OCI-LY7 (cell line): ENCODE measurements around the gene UGCG. TPM values are rescaled to one million over a fixed set of nuclear protein-coding genes. Genes with fewer than 3 reads are reported as not detected.

ENCODE experiments used
- BruUV-seq: library from RNA; stranded (reverse); fragments of 400-500 nt; replicated peaks from 2 replicates; lab custom pipeline; 2021; lab: Mats Ljungman, UMichigan
- CTCF ChIA-PET: fragments of 300-600 bp; sonication (Branson Sonifier 250); formaldehyde crosslinking; loops from one replicate; lab custom pipeline; 2022; ENCODE audit warnings: antibody characterized with exemption; ENCODE audit not compliant: unreplicated experiment; lab: Charles Lee
- POLR2A ChIA-PET: fragments of 300-600 bp; sonication (Branson Sonifier 250); formaldehyde crosslinking; loops from one replicate; lab custom pipeline; 2022; ENCODE audit warnings: antibody characterized with exemption; lab: Charles Lee
- DNase-seq: peaks from one replicate; pipeline ENCODE4 v3.0.0-alpha.2; 2015; ENCODE audit warnings: low spot score
- H2AFZ ChIP-seq: fragments of 200-600 bp; sonication (generic), shearing (Covaris generic); 2 replicates; pipeline ENCODE4 v1.6.1; 2014; ENCODE audit warnings: mild to moderate bottlenecking, antibody characterized with exemption, low read length, moderate library complexity
- H3K27ac ChIP-seq: fragments of 200-600 bp; sonication (generic); 2 replicates; pipeline ENCODE4 v1.5.1; 2014; ENCODE audit warnings: mixed run types, low read depth, mild to moderate bottlenecking, moderate library complexity, low read length, inconsistent platforms; ENCODE audit not compliant: poor library complexity, severe bottlenecking
- H3K36me3 ChIP-seq: fragments of 200-600 bp; sonication (generic); 2 replicates; pipeline ENCODE4 v1.6.1; 2014; ENCODE audit warnings: mild to moderate bottlenecking, antibody characterized with exemption, low read length, moderate library complexity, mixed read lengths; ENCODE audit not compliant: insufficient read depth
- H3K4me1 ChIP-seq: fragments of 200-600 bp; sonication (generic); 2 replicates; pipeline ENCODE4 v1.5.1; 2014; ENCODE audit warnings: mild to moderate bottlenecking, low read length; ENCODE audit not compliant: insufficient read depth, poor library complexity, severe bottlenecking
- H3K4me2 ChIP-seq: fragments of 200-600 bp; sonication (generic); 2 replicates; pipeline ENCODE4 v1.6.1; 2014; ENCODE audit warnings: mild to moderate bottlenecking, low read length
- H3K4me3 ChIP-seq: fragments of 200-600 bp; sonication (generic); 2 replicates; pipeline ENCODE4 v1.5.1; 2014; ENCODE audit warnings: mild to moderate bottlenecking, low read depth, low read length; ENCODE audit not compliant: poor library complexity, severe bottlenecking
- H3K79me2 ChIP-seq: fragments of 200-600 bp; sonication (generic); 2 replicates; pipeline ENCODE4 v1.6.1; 2016; ENCODE audit warnings: low read depth, mild to moderate bottlenecking, low read length, moderate library complexity, mixed read lengths; ENCODE audit not compliant: insufficient read depth
- H3K9me2 ChIP-seq: fragments of 200-600 bp; sonication (generic); 2 replicates; pipeline ENCODE4 v1.6.1; 2016; ENCODE audit warnings: mild to moderate bottlenecking, low read length, mixed read lengths; ENCODE audit not compliant: insufficient read depth
- H3K9me3 ChIP-seq: fragments of 200-600 bp; sonication (generic); 2 replicates; pipeline ENCODE4 v1.6.1; 2014; ENCODE audit warnings: mild to moderate bottlenecking, mixed run types, low read length, mixed read lengths
- H4K20me1 ChIP-seq: fragments of 200-600 bp; sonication (generic); 2 replicates; pipeline ENCODE4 v1.6.1; 2014; ENCODE audit warnings: mild to moderate bottlenecking, antibody characterized with exemption, low read length, moderate library complexity, mixed read lengths; ENCODE audit not compliant: insufficient read depth
- EZH2phosphoT487 ChIP-seq: fragments of 200-600 bp; sonication (generic); IDR thresholded peaks from 2 replicates; pipeline ENCODE4 v1.6.1; 2018; ENCODE audit warnings: low read depth, borderline replicate concordance, mild to moderate bottlenecking, mixed run types, antibody characterized with exemption, low read length, moderate library complexity, mixed read lengths
- intact Hi-C: fragments of 100-400 bp; cut with micrococcal nuclease; formaldehyde crosslinking; loops from one replicate; pipeline ENCODE4 v1.10.0; 2022; ENCODE audit not compliant: unreplicated experiment
- total RNA-seq, 2 experiments: library from RNA; depleted of rRNA in 1 of 2; stranded (reverse); fragments of >200 nt in 1 of 2; shearing (Covaris generic) in 1 of 2; gene quantifications; 2 replicates each; pipeline ENCODE4 v1.2.3, GENCODE V29; 2014 to 2022
- TF ChIP-seq, protein P1 (sequence below): fragments of 200-600 bp; sonication (generic); conservative IDR thresholded peaks from 2 replicates; pipeline ENCODE4 v1.5.1; 2014; ENCODE audit warnings: mild to moderate bottlenecking, antibody characterized with exemption, low read length, moderate library complexity, mixed read lengths

Gene UGCG
- total RNA-seq, 2 experiments from 2014 or later, result 12.9 to 14.7 TPM

GRCh38 chr9:111866976-111867375, 29.6 kb upstream of the UGCG start:
- TF ChIP-seq, protein P1, sequence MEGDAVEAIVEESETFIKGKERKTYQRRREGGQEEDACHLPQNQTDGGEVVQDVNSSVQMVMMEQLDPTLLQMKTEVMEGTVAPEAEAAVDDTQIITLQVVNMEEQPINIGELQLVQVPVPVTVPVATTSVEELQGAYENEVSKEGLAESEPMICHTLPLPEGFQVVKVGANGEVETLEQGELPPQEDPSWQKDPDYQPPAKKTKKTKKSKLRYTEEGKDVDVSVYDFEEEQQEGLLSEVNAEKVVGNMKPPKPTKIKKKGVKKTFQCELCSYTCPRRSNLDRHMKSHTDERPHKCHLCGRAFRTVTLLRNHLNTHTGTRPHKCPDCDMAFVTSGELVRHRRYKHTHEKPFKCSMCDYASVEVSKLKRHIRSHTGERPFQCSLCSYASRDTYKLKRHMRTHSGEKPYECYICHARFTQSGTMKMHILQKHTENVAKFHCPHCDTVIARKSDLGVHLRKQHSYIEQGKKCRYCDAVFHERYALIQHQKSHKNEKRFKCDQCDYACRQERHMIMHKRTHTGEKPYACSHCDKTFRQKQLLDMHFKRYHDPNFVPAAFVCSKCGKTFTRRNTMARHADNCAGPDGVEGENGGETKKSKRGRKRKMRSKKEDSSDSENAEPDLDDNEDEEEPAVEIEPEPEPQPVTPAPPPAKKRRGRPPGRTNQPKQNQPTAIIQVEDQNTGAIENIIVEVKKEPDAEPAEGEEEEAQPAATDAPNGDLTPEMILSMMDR, result no peak
- TF ChIP-seq EZH2phosphoT487, result no peak
- POLR2A ChIA-PET, result interaction anchor here (0.6 kb wide), 1 partner anchor 26 kb away, joined by 4 read pairs; no protein-coding TSS in a partner anchor
- H3K36me3 ChIP-seq, result no peaks in the 10 kb centered on the region
- CTCF ChIA-PET, result no interaction called here
- no peaks in the 10 kb centered on the region for H3K79me2 ChIP-seq
- H4K20me1 ChIP-seq, result no peaks in the 10 kb centered on the region
- H2AFZ ChIP-seq, result no peak overlapping the region
- intact Hi-C loops, result no loop called here
- H3K4me2 ChIP-seq, result no peak overlapping the region
- BruUV-seq, result no TSS peak
- no peak overlapping the region for H3K4me3 ChIP-seq
- H3K27ac ChIP-seq, result no peak overlapping the region
- H3K9me2 ChIP-seq, result no peaks in the 10 kb centered on the region
- no peak for DNase-seq
- no peaks in the 10 kb centered on the region for H3K4me1 ChIP-seq
- no peaks in the 10 kb centered on the region for H3K9me3 ChIP-seq

DNA sequence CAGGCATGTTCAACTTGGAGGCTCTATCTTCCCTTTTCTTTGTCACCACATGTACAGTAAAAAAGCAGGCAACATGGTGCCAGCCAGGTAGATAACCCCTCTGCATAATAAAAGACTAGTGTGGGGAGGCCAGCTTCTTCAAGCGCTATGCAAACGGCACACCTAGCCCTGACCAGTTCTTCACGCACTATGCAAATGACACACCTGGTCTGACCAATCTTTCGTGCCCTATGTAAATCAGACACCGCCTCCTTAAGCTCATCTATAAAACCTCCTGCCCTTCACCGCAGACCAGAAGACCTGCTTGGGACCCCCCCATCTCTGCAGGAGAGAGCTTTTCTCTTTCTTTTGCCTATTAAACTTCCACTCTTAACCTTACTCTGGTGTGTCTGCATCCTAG, 28.1 kb upstream of the UGCG start:
- Histone ChIP-seq H3K79me2 (no peaks in the 10 kb centered on the region), H3K4me2 (no peak overlapping the region), H3K9me2 (no peaks in the 10 kb centered on the region), H3K4me3 (no peak overlapping the region), H3K4me1 (no peaks in the 10 kb centered on the region), H3K9me3 (no peaks in the 10 kb centered on the region), H3K27ac (no peak overlapping the region), H4K20me1 (no peaks in the 10 kb centered on the region), H2AFZ (no peak overlapping the region), H3K36me3 (no peaks in the 10 kb centered on the region)
- BruUV-seq, result no TSS peak
- POLR2A ChIA-PET, result interaction anchor here (0.6 kb wide), 1 partner anchor 25 kb away, joined by 3 read pairs; no protein-coding TSS in a partner anchor
- TF ChIP-seq EZH2phosphoT487, result no peak
- TF ChIP-seq, protein P1, result no peak
- intact Hi-C loops, result no loop called here
- DNase-seq, result no peak
- CTCF ChIA-PET, result no interaction called here

- Histone ChIP-seq H3K9me2 (no peaks in the 10 kb centered on the region), H3K79me2 (no peaks in the 10 kb centered on the region), H3K36me3 (no peaks in the 10 kb centered on the region), H3K4me1 (no peaks in the 10 kb centered on the region), H3K9me3 (no peaks in the 10 kb centered on the region), H3K4me3 (no peak overlapping the region), H3K4me2 (no peak overlapping the region), H2AFZ (no peak overlapping the region), H3K27ac (no peak overlapping the region), H4K20me1 (no peaks in the 10 kb centered on the region)
- ChIA-PET CTCF (no interaction called here), POLR2A (interaction anchor here (1.4 kb wide), 1 partner anchor 14 kb away, joined by 3 read pairs; no protein-coding TSS in a partner anchor)
- no peak for DNase-seq
- BruUV-seq, result no TSS peak
- TF ChIP-seq EZH2phosphoT487, result no peak
- TF ChIP-seq, protein P1, result no peak
- intact Hi-C loops, result no loop called here
Observed at GRCh38 chr9:111870774-111871498, 25.7 kb upstream of the UGCG start.
